Measurements from ENCODE around the gene CDC23. TPM values are rescaled to one million over a fixed set of nuclear protein-coding genes. Genes with fewer than 3 reads are reported as not detected.

The CDC23 gene
- total and polyA plus RNA-seq, 2 of the 4 experiments (the other 2 are of a cell fraction): 21.1 to 28.0 TPM

- no peak overlapping the region for H2AK5ac ChIP-seq (ENCODE audit: low read depth, low read length)
- no peak for DNase-seq
- H3K4me3 ChIP-seq (ENCODE audit: insufficient read depth, low read depth, low read length): no peak overlapping the region
- in situ Hi-C loops (cut with MboI; ENCODE audit: low sequenced_read_pairs): no loop called here
- no TSS peak for BruUV-seq (replicated peaks)
- no peaks in the 10 kb centered on the region for H3K9me1 ChIP-seq (ENCODE audit: insufficient read depth, low read length)
- no peak overlapping the region for H3K56ac ChIP-seq (ENCODE audit: extremely low read depth, insufficient read depth, low read length)
- H4K5ac ChIP-seq (ENCODE audit: low read depth, low read length): no peak overlapping the region
- H4K20me1 ChIP-seq (ENCODE audit: insufficient read depth, low read length): no peaks in the 10 kb centered on the region
- TF ChIP-seq USF2 (IDR thresholded peaks at IDR 0.05; ENCODE audit: low read depth, low read length) (no peak), MXI1 (IDR thresholded peaks at IDR 0.05; ENCODE audit: borderline replicate concordance, low read depth, low read length) (no peak), CEBPB (IDR thresholded peaks at IDR 0.05; ENCODE audit: low read depth, low read length) (no peak), MAFK (IDR thresholded peaks at IDR 0.05; ENCODE audit: low read depth, low read length) (no peak), CTCF (conservative IDR thresholded peaks at IDR 0.05; ENCODE audit: low read depth, low read length) (no peak), BHLHE40 (IDR thresholded peaks at IDR 0.05; ENCODE audit: low read depth, low read length) (no peak), MAZ (IDR thresholded peaks at IDR 0.05; ENCODE audit: borderline replicate concordance, low read depth, low read length) (no peak), RCOR1 (IDR thresholded peaks at IDR 0.05; ENCODE audit: insufficient replicate concordance, low read length) (no peak), FOS (IDR thresholded peaks at IDR 0.05; ENCODE audit: low read depth, low read length) (no peak), RFX5 (IDR thresholded peaks at IDR 0.05; ENCODE audit: low read depth, low read length) (no peak), ELK1 (IDR thresholded peaks at IDR 0.05; ENCODE audit: borderline replicate concordance, low read depth, low read length) (no peak), SMC3 (IDR thresholded peaks at IDR 0.05; ENCODE audit: low read depth, low read length) (no peak), NFE2L2 (IDR thresholded peaks at IDR 0.05; ENCODE audit: low read depth, low read length) (no peak), POLR2A (IDR thresholded peaks at IDR 0.05; ENCODE audit: low read depth, low read length) (no peak), CHD1 (IDR thresholded peaks at IDR 0.05; ENCODE audit: low read depth, low read length) (no peak), RAD21 (IDR thresholded peaks at IDR 0.05; ENCODE audit: low read length) (no peak)
- H2BK5ac ChIP-seq (ENCODE audit: low read depth, low read length, poor library complexity, severe bottlenecking): no peak overlapping the region
- dilution Hi-C loops (cut with HindIII; ENCODE audit: low sequenced_read_pairs, unreplicated experiment): no loop called here
- POLR2A ChIA-PET (ENCODE audit: unreplicated experiment): no interaction called here
- H4K8ac ChIP-seq (ENCODE audit: low read depth in 2 of 2, low read length in 2 of 2): no peak overlapping the region
- H3K27me3 ChIP-seq (ENCODE audit: control insufficient read depth, insufficient read depth, low read length): no peaks in the 10 kb centered on the region
- no peak overlapping the region for H4K91ac ChIP-seq (ENCODE audit: insufficient read depth, low read depth, low read length)
- H3K4me1 ChIP-seq (ENCODE audit: control insufficient read depth, insufficient read depth, low read length): no peaks in the 10 kb centered on the region
- no peak overlapping the region for H3K9ac ChIP-seq (ENCODE audit: low read depth, low read length)
- H3K14ac ChIP-seq (replicated peaks; ENCODE audit: low read depth, low read length): no peak overlapping the region
- H3K9me3 ChIP-seq (ENCODE audit: control insufficient read depth, insufficient read depth, low read length): no peaks in the 10 kb centered on the region
- no peak overlapping the region for H3K18ac ChIP-seq (ENCODE audit: low read depth, low read length)
- intact Hi-C loops (cut with micrococcal nuclease): no loop called here
- no peak overlapping the region for H2BK20ac ChIP-seq (ENCODE audit: low read depth, low read length)
- no peak overlapping the region for H3K4ac ChIP-seq (ENCODE audit: low read depth, low read length)
- H3K79me1 ChIP-seq (ENCODE audit: low read depth in 1 of 2, low read length in 2 of 2): peaks cover 0 to 7% of the 10 kb centered on the region in 2 experiments; a peak in 2 of 4 replicates
- ATAC-seq (ENCODE audit: low read depth): no peak
- H2BK15ac ChIP-seq (ENCODE audit: low read depth, low read length): no peak overlapping the region
- no peak overlapping the region for H3K23ac ChIP-seq (ENCODE audit: low read depth, low read length)
- H3K4me2 ChIP-seq (ENCODE audit: low read depth, low read length): no peak overlapping the region
- no peak overlapping the region for H3K27ac ChIP-seq (ENCODE audit: insufficient read depth, low read length)
- H2BK120ac ChIP-seq (ENCODE audit: low read depth, low read length): no peak overlapping the region
- peaks cover 41% of the 10 kb centered on the region for H3K36me3 ChIP-seq (ENCODE audit: control insufficient read depth, insufficient read depth, low read length)
- H2AK9ac ChIP-seq (replicated peaks; ENCODE audit: low read depth, low read length, poor library complexity): no peak overlapping the region
- no CpG with 5 or more reads among the region's 1 CpG for WGBS, 2 experiments (ENCODE audit: extremely low coverage in 2 of 2, insufficient read length in 1 of 2)
- CTCF ChIA-PET: interaction anchor here (0.7 kb wide), 1 partner anchor 400 kb away, joined by 3 read pairs; no protein-coding TSS in a partner anchor
- no peak overlapping the region for H2AFZ ChIP-seq (replicated peaks; ENCODE audit: low read length, poor library complexity)
These were observed 55.5 kb downstream of the CDC23 start for GRCh38 chr5:138157626-138158025.
